Stimulated activated CD4-positive, alpha-beta T cell treated with anti-CD3 and anti-CD28 coated beads, TNF-alpha, amount 100 ng/mL, for 4 hours (primary cell): ENCODE data around the gene MEST.
"Not testable (repeated sequence)": the region's sequence is repeated elsewhere in the genome, so short reads cannot be mapped to it uniquely, and the experiment has no call there.

Source experiments
- DNase-seq, 3 experiments: peaks; one replicate each; pipeline ENCODE4 v3.0.0-alpha.2; 2020; ENCODE audit warnings: low read depth in 3 of 3

MEST gene

DNA sequence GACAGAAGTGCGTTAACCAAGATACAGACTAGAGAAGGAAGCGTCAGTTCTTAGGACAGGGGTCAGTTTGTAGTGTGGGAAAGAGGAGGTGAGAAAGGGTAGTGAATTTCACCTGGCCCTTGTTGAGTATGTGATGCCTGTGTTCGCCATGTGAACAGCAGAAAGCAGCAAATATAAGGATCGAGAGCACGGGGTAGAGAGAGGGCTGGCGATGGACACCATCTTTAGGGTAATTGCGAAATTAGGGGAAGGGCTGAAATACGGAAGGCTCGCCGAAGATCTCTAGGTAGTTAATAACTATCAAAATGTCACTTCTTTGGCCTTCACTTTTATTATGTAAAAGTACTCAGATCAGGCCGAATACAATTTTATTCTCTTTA lies 6.2 kb upstream of the MEST start:
- no peak for DNase-seq

DNA sequence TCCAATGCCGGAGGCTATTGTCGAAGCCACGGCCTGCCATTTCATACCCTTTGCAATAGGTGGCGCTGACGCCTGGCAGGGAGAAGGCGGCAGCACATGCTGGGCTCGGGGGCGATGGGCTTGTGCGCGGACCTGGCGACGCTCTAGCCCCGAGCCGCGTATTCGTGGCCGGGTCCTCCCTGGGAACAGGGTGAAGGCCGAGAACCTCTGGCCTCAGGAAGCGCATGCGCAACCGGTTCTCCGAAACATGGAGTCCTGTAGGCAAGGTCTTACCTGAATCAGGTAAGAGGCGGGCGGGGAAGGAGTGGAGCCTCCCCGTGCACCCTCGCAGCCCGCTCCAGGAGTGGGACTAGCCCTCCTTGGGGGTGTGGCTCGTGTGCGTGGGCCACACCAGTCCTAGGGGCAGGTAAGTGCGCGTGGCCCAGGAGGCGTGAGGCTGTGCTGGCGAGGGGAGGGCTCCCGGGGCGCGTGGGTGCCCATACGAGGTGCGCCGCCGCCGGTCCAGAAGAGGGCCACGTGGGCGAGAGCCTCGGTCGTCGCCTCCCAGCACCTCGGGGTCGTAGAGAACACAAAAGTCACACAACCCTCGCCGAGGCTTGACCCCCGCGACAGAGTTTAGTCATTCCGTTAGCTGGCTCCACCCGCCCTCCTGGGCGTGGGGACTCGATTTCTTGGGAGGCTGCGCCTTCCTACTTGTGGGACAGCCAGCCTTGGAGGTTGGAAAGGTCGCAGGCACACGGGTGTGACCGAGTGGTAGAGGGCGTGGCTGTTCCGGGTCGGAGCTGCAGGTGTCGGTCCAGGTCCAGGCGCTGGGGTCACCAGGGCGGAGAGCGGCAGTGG lies 5.6 kb upstream of the MEST start:
- DNase-seq = peak; percentile 17 to 41 (median 38)

DNA sequence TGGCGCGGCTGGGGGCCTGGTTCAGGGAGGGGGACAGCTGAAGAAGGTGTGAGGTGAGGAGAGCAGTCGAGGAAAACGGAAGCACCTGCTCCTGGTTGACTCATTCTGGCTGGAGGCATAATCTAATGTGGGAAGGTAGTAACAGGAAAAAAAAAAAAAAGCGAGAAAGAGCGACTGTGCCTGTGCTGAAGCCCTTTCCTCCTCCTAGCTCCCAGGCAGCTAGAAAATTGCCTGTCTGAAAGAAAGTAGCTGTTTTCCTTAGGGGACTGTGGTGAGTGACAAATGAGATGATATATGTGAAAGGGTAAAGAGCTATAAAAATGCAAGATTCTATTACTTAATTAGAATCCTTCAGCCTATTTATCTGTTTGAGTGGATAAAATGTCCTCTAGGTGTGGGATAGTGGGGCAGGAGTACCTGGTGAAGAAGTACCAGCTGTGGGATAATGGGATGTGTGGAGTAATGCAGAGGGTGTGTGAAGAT lies 4.9 kb upstream of the MEST start:
- no peak for DNase-seq

DNA sequence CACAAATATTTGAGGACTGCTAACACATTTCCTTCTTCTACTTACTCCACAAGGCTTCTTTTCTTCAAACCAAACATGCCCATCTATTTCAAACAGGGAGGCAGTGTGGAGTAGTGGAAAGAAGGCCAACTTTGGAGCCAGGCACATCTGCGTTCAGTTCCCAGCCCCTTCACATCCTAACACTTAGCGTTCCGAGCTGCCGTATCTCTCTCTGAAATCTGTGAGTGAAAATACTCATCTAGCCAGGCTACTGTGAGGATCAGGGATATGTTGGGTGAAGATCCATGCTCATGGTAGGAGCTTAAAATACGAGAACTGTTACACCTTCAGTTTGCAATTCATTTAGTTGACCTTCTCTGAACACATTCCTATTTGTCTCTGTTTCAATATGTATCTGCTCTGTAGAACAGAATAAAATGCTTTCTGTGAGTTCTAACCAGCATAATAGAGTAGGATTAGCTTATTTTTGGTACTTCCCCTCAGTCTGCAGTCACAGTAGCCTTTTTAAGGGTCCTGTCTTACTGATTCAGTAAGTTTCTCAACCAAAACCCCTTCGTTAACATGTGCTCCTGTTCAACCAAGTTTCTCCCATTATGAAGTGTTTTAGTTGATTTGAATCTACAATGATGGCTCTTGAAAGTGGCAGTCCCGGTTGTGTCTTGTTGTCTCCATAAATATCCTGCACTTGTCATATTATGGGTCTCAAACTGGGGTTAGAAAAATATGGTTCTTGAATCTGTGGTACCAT lies 3.3 kb upstream of the MEST start:
- no peak for DNase-seq

DNA sequence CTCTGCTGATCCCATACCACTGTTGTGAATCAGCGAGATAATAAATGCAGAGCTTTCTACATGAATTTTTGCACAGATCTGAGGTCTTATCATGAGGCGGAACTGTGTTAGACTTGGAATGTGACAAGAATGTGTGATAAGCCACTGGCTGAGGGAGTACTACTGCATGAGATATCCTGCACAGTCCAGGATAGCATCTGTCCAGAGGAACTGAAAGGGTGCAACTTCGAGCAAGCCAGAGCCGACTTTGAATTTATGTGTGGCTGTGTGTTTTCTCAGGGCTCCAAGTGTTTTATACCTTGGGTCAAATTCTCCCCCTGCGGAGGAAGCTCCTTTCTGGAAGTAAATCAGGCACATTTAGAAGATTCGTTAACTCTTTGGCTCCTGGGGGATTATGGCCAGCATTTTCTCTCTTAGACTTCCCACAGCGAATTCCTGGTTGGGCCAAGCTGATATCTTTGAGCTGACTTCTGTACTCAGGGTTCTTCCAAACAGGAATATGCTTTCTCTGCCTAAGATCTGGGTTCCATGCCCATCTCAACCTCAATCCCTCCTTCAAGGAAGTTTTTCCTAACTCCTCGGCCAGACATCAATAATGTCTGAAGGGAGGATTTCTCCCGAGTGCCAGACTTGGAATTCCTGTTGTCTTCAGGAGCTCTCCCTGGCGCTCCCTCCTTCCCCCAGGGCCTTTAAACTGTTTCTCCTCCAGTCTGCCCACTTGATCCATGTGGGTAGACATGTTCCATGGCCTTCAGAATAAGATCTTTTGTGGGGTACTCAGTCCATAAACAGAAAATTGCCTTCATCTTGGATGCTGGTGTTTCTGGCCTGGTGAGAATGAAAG lies 2.5 kb upstream of the MEST start:
- DNase-seq = no peak

DNA sequence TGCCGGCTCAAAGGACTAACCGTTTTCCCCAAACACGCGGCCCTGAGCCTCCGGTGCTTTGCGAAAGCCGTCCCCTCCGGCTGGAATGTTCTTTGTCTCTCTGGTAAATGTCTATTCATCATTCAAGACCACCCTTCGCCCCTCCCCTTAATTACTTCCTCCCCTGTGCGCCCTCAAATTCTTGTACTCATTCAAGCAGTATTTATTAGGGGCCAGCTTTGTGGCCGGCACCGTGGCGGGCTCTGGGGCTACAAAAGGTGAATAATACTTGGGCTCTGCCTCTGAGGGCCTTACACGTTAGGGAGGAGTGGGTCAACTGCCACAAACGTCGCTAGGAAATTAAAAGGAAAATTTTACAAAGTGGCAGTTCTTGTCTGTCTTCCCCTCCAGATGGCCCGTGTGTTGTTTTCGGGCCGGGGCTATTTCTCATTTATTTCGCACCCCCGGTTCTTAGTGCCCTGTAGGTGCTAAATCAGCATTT lies 1.5 kb upstream of the MEST start:
- DNase-seq = no peak

DNA sequence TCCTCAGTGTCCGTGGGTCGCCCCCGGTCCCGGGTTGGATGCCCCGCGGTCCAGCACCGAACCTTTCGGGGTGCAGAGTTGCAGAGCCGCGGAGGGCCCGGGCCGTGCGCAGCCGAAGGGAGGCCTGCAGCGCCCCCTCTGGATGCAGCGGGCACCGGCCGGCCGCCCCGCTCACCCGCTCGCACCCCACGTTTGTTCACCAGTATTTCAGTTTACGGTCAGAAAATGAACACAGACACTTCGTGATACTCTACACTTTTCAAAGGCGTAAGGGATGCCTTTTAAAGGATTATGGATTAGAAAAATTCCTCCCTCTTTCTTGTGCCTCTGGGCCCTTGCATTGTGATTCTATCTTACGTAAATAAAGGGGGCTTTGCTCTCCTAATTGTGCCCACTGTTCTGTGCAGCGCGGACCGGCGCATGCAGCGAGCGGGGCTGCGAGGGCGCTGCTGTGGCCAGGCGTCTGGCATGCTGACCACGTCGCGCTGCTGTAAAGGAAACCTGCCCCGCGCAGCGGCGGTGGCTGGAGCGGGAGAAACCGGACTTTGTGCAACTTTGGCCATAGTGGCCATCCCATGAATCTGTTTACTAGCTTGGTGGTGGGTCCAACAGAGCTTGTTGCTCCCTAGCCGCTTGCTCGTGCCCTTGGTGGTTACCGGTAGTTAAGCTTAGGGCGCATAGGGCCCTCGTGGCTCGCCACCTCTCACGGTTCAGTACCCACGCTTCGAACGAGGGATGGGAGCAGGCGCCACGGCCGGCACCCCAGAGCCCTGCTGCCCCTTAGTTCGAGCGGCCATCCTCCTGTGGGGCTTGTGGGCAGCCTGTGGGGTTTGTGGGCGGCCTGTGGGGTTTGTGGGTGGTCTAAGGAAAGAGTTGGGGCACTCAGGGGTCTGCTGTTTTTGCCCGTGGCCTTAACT lies 739 bp upstream of the MEST start:
- DNase-seq = no peak

DNA sequence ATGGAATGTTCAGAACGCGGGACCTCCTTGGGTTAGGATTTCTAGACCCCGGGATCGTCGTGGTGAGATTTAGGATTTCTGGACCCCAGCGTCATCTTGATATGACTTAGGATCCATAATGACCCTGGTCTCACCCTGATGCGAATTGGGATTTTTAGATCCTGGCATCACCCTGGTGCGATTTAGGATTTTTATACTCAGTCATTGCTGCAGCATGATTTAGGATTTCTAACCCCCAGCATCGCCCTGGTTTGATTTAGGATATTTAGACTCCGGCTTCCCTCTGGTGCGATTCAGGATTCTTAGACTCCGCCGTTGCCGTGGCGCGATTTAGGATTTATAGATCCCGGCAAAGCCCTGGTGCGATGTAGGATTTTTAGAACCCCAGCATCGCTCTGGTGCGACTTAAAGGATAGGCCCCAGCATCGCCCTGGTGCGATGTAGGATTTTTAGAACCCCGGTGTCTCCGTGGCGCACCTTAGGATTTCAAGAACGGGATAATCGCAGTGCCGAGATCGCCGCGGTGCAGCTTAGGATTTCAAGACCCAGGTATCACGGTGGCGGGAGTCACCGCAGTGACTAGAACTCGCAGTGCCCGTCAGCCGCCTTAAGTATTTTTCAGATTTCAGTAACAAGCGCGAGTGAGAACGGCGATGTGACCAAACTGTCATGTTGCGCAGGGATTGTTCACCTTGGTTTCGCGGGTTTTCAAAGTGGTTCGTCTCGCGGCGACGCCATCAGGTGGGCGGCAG lies 814 bp downstream of the MEST start:
- no peak for DNase-seq

DNA sequence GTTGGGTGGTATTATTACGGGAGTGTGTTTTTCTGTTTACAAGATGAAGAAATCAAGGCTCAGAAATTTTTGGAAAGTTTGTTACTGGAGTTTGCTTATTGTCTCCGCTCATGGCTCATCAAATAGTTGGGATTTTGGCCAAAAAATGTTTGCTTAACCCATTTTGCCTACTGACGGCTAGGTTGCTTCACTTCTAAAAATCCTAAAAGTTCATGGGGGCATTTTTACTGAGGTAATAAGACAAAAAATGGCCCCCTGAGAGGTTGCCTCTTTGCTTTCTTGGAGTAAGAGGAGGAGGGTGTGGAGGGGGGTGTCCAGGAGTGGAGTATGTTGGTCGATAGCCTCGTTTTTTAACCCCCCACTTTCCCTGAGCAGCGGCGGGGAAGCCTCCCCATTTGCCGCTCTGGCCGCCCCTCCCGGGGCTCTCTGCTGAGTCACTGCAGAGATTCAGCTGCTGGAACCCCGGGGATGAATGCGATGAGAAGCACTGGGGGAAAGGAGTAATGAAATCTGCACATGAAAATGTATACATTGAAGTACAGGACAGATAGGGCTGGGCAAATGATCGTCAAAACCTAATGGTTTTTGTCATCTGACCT lies 1.5 kb downstream of the MEST start:
- no peak for DNase-seq

DNA sequence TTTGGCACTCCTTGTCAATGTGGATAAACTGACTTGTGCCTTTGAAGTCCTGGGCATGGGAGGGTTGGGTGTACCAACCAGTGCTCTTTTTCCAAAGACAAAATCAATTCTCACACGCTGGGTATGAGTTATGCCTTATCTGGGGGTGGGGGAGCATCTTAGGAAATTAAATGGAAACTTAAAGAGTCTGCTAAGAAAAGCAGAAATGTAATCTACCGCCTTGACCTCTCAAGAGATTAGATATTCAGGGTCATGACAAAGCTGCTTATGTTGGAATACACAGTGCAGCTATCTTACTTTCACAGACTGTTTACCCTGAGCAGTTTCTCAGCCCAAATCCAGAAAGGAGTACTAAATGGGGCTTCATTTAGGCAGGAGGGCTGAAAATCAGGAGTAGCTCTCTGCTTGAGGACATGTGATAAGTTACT lies 2.6 kb downstream of the MEST start:
- DNase-seq = no peak

DNA sequence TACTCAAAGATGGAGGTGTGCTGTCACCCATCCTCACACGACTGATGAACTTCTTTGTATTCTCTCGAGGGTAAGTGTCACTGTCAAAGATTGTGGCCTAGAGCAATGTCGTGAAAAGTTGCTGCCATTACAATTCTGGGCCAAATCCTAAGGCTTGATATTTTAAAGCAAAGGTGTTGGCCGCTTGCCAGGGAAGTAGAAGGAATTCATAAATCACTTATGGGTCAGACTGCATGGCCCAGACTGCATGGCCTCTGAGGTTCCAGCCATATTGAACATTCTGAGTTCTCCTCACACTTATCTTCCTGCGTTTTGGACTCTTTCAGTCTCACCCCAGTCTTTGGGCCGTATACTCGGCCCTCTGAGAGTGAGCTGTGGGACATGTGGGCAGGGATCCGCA lies 8.6 kb downstream of the MEST start:
- no peak for DNase-seq

DNA sequence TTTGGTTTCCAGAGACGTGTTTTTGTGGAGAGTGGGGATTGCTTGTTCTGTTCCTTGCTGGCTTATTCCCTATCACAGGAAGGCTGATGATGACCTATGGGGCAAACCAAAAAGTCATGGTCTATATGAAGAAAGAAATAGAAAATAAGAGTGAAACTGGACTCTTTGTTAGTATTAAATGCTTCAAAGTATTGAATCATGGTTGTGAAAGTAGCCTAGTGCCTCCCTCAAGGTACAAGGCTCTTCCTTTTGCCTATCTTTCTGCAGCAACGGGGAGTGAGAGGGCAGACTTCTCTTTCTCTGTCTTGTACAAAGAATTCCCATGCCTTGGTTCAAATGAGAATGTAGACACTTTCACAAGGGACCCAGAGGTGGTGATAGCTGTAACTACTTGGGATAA lies 9.0 kb downstream of the MEST start:
- no peak for DNase-seq

DNA sequence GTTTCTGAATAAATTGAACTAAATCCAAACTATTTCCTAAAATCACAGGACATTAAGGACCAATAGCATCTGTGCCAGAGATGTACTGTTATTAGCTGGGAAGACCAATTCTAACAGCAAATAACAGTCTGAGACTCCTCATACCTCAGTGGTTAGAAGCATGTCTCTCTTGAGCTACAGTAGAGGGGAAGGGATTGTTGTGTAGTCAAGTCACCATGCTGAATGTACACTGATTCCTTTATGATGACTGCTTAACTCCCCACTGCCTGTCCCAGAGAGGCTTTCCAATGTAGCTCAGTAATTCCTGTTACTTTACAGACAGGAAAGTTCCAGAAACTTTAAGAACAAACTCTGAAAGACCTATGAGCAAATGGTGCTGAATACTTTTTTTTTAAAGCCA lies 13.9 kb downstream of the MEST start:
- no peak for DNase-seq

DNA sequence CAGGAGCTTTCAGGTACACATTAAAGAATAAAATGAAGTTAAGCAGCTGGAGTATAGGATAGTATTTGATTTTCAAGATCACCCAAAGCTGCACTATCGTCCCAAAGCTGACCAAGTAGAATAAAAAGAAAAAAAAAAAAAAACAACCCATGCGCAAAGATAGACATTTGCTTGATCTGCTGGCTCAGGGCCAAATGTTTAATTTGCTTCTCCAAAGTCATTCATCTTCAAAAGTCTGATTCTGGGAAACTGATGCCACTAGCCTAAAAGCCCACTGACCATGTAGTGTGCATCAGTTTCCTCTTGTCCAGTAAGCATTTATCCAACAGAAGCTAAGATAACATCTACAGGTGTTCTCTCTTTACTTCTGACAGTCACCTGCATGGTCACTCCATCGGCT lies 14.5 kb downstream of the MEST start:
- no peak for DNase-seq

DNA sequence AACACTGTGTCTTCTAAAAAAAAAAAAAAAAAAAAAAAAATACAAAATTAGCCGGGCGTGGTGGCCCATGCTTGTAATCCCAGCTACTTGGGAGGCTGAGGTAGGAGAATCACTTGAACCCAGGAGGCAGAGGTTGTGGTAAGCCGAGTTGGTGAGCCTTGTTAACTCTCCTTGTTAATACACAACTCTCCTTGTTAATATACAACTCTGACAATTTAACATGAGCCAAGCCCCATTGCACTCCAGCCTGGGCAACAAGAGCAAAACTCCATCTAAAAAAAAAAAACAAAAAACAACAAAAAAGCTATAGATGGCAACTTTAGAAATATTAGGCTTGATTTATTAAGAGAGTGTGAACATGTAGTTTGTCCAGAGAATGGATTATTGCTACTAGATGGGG lies 20.2 kb downstream of the MEST start:
- DNase-seq = not testable (repeated sequence)

DNA sequence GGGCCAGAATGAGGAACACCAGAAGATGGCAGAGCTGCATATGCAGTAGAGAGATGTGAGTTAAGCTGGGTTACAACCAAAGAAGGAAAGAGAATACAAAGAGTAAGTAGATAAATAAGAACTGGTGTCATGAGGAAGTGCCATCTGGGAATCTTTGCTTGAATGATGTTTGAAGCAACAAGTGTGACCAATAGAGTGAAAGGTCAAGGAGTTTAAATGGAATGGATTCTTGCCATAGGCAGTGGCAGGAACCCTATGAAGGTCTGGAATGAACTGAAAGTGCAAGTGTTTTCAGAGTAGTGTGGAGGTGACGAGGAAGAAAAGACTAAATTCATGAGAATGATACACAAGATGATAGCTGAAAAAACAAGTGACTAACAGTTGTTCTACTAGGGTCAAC lies 21.6 kb downstream of the MEST start:
- DNase-seq = no peak

DNA sequence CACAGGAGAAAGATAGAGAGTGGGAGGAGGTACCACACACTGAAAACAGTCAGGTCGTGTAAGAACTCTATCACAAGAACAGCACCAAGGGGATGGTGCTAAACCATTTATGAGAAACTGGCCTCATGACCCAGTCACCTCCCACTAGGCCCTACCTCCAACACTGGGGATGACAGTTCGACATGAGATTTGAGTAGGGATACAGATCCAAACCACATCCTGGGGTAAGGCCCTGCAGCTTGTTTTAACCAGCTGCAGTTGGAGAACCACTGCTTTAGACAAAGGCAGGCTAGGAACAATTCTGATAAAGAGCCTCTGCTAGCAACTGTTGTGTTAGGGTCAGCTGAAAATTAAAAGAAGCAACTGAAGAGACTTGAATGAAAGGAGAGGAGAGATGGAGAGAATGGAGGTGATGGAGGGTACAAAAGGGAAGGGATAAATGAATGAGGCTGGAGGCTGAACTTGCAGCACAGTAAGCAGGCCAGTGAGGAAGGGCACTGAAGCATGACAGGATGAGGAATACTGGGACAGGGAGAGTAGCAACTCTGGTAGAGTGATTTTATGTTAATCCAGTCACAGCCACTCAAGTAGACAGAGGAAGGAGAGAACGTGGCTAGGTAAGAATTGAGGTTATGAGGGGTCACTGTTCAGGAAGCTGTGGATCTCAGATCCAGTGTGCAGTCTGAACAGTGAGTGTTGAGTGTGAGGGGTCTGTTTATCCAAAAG lies 23.6 kb downstream of the MEST start:
- DNase-seq = no peak

DNA sequence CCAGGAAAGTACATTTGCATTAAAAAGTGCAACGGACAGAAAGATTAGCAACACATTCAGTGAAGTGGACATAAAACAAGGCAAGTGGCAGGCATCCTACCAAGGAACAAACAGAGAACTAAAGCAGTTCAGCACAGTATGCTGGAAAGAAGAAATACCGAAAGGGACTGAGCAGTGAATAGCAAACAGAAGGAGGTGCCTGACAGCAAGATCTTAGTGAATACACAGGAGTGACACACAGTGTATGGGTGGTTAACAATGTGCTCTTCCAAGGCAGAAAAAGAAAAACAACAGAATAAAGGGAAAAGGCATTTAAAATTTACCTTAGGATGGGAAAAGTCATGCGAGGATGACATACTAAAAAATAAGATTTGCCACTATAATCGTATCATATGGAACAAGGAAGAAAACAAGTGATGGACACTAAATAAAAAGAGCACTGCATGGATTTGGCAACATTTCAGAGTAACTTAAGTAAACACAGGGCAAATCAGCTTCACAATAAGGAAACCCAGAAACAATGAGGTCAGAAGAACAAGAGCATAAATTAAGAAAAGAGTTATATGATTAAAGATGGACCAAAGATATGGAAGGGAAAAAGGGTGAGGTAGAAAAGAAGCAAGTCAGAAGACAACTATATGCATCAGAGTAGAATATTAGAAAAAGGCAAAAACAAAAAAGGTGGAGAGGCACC lies 29.5 kb downstream of the MEST start:
- DNase-seq = no peak
